Measurements from ENCODE around the gene RASAL2.

The RASAL2 gene

DNA sequence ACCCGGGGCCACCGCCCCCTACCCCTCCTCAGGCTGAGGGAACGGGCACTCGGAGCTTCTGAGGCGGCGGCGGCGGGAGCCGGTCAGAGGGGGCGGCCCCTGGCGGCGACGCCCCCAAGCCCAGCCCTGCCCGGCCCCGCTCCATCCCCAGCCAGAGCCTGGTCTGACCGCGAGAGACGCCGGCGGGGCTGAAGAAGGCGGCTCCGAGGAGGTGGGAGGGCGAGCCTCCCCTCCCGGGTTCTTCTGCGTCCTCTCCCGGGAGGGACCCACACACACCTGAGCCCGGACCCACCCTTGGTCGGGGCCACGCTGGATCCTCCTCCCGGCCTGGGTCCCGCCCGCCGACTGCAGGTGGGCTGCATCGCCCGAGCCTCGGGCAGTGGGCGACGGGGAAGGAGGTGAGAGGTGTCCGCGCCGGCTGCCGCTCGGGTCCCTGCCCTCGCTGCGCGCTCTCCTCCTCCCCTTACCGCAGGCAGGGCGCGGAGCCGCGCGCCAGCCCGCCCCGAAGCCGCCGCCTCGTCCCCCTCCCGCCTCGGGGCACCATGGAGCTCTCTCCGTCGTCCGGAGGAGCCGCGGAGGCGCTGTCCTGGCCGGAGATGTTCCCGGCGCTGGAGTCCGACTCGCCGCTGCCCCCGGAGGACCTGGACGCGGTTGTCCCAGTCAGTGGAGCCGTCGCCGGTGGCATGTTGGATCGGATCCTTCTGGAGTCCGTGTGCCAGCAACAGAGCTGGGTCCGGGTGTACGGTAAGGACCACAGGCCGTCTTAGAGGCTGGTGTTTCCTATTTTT lies at the start of gene RASAL2:
Gene RASAL2 (plus strand): TSS at position 154 of the 788 bp plus-strand sequence. CDS start 389 bp downstream, at position 543.
- DNase-seq (ENCODE audit: low read depth in 2 of 3, low spot score in 2 of 3), result no peak

DNA sequence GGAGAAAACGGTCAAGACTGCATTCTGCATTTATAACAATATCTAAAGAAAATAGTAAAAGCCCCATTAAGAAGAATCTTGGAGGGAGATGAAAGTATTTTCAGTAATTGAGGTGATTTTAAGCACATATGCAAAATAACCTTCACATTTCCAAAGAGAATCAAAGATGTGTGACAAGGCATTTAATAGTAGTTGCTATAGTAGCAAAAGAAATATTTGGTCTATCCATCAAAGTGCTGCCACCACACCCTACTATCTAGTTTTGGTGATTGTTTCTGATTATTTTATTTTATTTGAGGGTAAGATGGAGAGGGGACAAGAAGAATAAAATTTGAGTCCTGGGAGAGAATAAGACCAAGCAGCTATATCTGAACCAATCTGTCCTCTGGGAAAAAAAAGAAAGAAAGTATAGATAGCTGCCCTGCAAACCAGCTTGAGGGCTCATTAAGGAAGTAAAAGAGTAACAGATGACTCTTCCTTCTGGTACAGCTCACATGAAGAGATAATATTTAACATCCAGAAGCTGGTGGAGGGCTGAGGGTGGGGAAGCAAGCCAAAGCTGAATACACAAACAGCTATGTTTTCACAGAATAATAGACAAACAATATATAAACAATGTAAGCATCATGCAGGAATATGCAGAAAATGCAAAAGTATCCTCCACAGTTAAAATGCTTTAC lies 47.2 kb upstream of the RASAL2 start:
- DNase-seq (ENCODE audit: low read depth in 2 of 3, low spot score in 2 of 3), result no peak

DNA sequence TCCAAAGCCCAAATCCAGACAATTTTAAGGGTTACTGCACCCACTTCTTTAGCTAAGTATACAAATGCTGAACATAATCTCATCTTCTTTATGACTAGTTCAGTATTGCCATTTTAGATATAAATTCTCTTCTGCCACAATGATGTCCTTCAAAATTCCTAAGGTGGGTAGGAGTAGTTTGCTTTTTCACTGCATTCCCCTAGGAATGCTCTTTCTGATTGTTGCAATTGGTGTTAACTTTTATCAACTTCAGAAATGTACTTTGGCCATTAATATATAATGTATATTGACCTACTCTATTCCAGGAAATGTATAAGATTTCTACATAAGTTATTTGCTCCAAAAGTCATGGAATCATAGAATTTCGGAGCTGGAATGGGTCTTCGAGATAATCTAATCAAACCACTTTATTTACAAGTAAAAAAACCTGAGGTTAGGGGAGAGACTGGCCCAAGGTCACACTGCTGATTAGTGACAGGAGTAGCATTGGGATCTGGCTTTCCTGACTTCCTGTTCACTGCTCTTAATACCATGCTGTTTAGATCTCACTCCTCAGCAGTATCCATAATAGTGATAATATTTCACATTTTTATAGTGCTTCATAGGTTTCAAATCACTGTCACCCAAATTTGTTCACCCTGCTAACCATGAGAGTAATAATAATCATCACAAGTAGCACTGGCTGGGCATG lies 46.4 kb upstream of the RASAL2 start:
- DNase-seq (ENCODE audit: low read depth in 2 of 3, low spot score in 2 of 3), result no peak

DNA sequence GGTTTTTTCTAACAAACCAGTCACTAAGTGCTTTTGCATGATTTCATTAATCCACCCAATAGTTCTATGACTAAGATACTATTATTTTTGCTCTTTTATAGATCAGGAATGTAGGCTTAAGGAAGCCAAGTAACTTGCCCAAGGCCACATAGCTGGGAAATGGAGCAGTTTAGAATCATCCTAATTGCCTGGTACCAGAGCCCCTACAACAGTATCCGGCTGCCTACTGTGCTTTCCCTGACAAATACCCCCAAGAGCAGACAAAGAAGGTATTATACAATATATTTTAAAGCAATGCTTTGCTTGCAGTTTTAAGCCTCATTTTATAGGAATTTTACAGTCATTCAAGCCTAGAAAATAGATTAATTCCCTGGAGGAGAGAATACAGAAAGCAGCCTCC lies 45.5 kb upstream of the RASAL2 start:
- no peak for DNase-seq (ENCODE audit: low read depth in 2 of 3, low spot score in 2 of 3)

DNA sequence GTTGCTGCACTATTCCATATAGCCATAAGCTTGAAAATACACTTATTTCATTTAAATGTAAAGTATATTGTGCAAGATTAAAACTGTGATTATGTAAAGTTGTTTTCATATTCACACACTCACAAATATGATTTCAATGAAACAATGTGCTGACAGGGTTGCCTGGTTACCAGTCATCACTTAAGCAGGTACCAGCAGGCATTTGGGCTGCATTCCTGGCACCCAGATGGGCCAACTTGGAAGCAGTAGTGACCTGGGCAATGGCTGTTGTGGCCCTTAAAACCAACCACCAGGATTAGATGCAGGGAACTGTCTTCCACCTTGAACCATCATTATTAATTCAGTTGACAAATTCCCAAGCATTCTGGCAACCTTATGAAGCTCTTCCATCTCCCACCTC lies 45.0 kb upstream of the RASAL2 start:
- DNase-seq (ENCODE audit: low read depth in 2 of 3, low spot score in 2 of 3), result no peak

DNA sequence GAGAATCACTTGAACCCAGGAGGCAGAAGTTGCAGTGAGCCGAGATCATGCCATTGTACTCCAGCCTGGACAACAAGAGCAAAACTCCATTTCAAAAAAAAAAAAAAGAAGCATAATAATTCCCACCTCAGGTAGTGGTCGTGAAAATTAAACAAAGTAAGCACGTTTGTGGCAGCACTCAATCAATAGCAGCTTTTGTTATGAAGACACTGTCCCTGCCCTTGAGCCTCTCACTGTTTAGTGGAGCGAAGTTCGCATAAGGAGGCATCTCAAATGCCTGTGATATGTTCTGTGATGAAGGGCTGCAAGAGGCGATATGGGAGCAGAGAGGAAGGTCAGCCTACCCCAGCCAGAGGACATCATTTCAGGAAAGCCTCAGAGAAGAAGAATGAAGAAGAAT lies 43.8 kb upstream of the RASAL2 start:
- no peak for DNase-seq (ENCODE audit: low read depth in 2 of 3, low spot score in 2 of 3)

DNA sequence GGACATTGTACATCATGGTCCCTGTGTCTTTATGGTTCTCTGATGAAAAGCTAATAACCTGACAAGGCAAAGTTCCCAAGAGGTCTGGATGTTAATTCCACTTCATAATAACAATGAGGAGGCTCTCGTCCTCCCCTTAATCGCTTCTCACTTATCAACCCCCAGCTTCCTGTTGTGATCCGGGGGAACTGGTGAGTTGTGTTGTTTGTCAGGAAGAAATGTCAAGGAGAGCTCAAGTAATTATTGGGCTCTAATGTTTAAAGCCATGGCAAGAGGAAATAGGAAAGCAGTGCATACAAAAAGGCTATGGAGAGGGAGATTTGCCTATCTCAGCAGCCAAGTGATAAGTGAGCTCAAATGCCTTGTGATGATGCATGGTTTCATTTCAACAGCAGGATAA lies 42.8 kb upstream of the RASAL2 start:
- DNase-seq (ENCODE audit: low read depth in 2 of 3, low spot score in 2 of 3), result no peak

DNA sequence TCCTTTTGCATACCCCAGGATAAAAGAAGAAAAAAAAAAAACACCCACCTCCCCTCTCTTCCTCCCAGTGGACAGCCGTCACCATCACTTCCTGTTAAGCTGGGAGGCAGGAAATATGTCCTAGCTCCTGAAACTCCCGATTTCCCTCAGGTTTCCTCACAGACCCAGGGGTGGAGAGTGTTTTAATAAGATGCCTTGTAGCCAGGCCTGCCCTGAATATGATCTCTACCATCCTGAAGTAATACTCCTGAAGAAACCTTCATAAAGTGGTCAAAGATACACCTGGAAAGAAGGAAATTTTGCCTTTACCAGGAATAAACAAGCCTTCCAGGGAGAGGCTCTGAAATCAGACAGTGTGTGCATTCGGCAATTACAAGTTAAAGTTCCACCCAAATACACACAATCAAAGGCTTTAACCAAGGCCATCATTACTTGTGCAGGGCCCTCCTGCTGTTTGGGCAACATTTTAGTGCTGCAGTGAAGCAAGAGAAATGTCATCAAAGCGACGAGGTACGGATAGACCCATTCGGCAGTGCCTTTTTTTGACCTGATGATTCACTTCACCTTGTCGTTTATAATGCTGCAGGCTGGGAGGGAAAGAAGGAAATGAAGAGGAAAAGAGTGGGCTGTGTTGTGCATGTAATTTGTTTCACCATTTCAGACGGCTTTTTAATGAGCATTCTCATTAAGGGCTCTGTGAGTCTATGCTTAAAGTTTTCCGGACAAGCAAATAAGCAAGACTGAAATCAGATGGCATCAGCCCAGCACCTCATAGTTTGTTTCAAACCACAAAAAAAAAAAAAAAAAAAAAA lies 41.0 kb upstream of the RASAL2 start:
- DNase-seq (ENCODE audit: low read depth in 2 of 3, low spot score in 2 of 3), result no peak

DNA sequence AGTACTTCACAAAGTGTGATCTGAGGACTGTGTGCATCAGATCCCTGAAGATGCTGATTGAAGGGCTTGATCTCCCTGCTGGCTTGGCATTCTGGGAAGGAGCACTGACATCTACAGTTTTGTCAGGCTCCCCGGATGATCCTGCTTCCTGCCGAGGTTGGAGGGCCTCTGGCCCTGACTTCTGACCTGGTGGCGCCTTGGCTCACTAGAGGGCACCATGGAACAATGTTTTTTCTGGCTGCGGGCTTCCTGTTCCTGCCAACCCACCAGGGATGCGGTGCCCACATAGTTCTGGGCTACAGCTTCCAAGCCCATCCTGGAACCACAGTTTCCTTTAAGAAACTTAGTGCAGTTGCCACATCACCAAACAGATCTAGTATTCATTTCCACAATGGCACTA lies 38.8 kb upstream of the RASAL2 start:
- DNase-seq (ENCODE audit: low read depth in 2 of 3, low spot score in 2 of 3), result no peak

DNA sequence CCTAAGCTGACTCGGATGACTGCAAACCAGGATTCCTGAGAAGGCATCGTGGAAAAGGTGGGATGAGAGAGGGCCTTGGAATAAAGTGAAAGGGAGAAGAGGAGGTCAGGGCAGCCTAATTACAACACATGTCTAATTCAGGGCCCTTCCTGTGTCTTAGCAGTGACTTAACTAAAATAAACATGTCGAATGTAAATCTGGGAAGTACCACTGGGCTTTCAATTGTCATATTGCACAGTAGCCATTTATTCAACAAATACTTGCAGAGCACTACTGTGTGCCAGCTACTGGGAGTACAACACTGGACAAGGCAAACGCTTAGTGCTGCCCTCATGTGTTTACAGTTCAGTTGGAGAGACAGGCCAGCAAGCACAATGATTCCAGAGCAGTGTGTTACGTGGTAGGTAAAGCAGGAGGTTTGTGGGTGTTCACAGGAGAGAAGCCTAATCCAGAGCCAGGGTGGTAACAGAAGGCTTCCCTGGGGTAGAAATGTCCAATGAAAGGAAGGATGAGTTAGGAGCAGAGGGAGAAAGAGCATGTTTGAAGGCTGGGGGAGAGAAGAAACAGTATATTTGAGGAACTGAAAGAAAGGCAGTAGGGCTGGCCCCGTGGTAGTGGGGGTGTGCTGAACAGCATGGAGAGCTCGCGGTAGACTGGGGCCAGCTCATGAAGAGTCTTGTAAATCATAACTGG lies 38.0 kb upstream of the RASAL2 start:
- DNase-seq (ENCODE audit: low read depth in 2 of 3, low spot score in 2 of 3), result no peak

DNA sequence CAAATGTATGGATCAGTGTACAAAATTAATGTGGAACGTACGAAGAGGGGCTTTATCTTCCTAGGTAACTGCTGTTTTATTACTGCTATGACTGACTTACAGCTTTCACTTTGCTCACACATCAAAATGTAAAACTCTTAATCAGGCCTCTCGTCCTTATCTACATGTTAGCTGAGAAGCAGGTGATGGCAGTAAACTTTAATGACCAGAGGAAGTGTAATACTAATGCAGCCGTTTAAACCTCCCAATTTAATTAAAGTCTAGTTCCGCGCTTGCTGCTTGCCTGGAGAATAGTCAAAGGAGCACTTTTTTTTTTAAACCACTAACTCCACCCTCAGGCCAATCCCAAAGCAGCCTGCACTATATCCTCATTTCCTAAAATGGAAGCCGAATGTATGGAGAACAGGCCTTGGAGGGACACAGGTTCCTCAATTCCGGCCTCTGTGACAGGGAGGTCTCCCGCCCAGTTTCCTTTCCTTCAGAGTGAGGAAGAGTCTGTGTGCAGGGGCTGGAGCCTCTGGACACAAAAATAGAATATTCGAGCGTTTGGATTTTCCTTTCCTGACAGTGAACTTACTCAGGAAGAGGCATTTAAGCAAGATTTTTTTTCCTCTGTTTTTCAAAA lies 36.7 kb upstream of the RASAL2 start:
- DNase-seq (ENCODE audit: low read depth in 2 of 3, low spot score in 2 of 3), result no peak

DNA sequence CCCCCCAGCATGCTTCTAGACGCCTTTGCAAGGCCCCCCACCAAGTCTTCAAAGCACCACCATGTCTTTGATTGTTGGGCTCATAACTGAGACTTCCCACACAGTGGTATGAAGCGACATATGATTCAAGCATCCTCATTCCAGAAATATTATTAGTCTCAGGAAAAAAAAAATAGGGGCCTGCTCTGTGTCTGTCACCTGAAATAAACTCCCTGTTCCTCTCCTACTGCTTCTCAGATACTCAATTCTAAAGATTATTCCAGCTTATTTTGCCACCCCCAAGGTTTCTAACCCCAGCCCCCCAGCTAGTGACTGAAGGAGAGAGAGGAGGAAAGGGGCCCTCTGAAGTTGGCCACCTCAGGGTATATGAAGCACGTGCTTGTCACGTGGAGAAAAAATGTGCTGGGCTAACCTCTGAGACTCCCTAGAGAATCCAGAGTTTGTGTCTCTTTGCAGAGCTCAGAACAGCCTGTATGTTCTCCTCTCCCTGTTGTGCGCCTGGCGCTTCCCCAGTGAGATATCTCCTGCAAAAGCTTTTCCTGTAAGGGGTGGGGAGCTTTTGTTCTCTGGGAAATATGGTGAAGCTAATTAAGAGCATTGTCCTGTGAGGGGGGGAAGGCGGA lies 35.9 kb upstream of the RASAL2 start:
- DNase-seq (ENCODE audit: low read depth in 2 of 3, low spot score in 2 of 3), result no peak

DNA sequence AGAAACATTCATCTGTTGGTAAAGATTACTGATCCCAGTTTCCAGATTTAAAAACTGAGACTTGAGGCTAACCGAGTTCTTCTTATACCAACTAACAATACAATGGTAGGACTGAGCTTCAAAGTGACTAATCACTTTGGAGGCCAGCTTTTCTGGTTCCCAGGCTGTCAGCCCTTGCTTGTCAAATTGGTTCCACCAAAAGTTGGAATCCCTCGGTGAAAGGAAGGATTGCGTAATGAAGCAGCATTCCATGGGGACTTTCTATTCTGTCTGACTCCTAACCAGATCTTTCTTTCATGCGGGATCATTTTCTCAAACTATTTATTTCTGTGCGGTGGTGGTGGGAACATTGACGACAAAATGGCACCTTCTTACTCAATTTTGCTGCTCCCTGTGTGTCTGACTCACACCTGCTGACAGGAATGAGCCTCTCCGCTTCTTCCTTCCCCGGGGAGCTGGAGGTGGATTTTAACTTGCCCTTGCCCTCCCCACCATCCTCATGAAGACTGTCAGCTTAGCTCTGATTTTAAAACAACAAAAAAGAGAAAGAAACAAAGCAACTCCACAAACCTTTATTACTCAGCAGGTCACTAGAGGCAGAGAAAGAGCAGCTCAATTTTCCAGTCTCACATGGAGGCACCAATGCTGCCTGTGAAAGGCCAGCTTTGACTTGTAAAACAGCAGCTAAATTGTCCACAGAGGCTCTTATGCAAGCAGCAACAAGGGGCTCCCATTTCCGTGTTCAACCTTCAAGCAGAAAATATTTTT lies 32.9 kb upstream of the RASAL2 start:
- DNase-seq (ENCODE audit: low read depth in 2 of 3, low spot score in 2 of 3), result no peak

DNA sequence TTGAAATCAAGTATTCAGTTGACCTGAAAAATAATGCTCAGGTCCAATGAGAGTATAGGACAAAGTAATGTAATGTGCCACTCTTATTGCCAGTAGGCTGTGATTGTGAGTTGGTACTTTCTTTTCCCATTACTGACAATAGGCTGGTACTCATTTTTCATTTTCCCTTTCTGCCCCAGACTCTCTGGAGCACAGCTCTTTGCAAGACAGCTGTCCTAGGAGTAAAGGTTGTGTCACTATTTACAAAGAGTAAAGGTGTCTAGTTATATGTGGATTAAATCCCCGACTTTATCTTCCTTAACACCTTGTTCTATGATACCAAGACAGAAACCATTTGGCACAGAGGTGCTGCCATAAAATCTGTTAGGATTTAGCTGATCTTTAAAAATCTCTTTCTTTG lies 32.3 kb upstream of the RASAL2 start:
- DNase-seq (ENCODE audit: low read depth in 2 of 3, low spot score in 2 of 3), result no peak

DNA sequence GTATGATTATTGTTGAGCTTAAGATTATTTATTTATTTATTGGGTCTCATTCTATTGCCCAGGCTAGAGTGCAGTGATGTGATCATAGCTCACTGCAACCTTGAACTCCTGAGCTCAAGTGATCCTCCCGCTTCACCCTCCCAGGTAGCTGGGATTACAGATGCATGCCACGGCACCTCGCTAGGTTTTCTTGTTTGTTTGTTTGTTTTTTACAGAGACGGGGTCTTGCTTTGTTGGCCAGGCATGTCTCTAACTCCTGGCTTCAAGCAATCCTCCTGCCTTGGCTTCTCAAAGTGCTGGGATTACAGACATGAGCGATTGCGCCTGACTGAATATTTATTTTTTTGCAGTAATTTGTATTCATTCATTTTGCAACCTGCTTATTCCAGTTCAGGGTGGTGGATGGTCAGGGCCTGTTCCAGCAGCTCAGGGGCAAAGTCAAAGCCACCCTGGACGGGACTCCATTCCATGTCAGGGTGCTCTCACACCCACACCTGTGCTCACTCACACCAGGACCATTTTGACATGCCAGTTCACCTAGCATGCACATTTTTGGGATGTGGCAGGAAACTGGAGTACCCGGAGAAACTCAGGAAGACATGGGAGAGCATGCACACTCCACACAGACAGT lies 29.6 kb upstream of the RASAL2 start:
- no peak for DNase-seq (ENCODE audit: low read depth in 2 of 3, low spot score in 2 of 3)

DNA sequence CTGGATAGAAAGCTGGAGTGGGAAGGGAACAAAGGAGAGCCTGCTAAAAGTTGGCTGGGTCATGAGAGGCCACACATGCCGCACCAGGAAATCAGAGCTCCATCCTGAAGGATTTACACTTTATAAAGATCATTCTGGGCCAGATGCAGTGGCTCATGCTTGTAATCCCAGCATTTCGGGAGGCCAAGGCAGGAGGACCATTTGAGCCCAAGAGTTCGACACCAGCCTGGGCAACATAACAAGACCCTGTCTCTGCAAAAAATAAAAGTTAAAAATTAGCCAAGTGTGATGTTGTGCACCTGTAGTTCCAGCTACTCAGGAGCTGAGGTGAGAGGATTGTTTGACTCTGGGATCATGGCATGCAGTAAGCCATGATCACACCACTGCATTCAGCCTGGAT lies 28.7 kb upstream of the RASAL2 start:
- DNase-seq (ENCODE audit: low read depth in 2 of 3, low spot score in 2 of 3), result no peak

DNA sequence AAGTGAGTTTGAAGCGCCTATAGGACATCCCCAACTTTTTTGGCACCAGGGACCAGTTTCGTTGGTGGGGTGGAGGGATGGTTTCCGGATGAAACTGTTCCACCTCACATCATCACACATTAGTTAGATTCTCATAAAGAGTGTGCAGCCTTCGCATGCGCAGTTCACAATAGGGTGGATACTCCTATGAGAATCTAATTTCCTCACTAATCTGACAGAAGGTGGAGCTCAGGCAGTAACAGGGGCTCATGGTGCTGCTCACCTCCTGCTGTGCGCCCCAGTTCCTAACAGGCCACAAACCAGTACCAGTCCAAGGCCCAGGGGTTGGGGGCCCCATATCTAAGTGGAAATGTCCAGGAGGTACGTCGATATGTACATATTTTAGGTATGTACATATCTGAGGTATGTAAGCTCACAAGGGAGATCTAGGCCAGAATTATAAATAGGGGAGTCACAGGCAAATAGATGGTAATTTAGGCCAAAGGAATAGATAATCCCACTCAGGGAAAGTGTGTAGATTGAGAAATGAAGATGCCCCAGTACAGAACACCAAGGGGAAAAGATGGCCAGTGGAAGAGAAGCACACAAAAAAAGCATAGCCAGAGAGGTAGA lies 27.5 kb upstream of the RASAL2 start:
- DNase-seq (ENCODE audit: low read depth in 2 of 3, low spot score in 2 of 3), result no peak

DNA sequence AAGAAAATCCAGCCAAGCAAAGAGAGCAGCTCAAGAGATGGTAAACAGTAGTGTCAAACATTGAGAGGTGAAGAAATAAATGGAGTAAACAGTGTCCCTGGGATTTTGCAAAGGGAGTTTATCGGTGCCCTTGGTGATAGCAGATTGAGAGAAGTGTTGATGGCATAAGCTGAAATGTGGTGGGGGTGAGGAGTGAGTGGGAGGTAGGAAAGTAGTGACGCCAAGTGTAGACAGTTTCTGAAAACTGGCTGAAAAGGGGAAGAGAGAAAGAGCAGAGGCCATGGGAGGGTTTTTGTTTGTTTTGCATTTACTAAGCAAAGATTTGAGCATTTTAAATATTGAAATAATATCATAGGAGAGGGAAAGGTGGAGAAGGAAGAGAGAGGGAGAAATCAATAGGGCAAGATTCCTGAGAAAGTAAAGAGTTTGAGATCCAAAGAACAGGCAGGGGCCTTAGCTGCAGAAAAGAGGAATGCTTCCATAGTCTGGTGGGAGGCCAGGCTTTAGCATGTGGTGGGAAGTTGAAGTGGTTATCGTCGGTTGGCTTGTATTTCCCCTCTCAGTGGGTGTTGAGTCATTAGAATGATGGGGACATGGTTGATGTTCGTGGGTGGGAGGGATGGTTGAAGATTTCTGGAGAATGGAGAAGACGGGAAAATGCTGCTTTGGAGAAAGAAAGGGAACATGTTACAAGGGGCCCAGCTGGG lies 26.8 kb upstream of the RASAL2 start:
- DNase-seq (ENCODE audit: low read depth in 2 of 3, low spot score in 2 of 3), result no peak
